K562 (cell line): ENCODE results near the gene QRFP. TPM values are rescaled to one million over a fixed set of nuclear protein-coding genes. Genes with fewer than 3 reads are reported as not detected.
A peak's percentile ranks its signal among the peaks of the same experiment; 100 is the strongest.

Experiments
- ATAC-seq: fragments of 200-7000 bp; cut with Tn5 transposase; 3 replicates; pipeline ENCODE4 v1.9.1; 2020; ENCODE audit warnings: moderate library complexity
- BruUV-seq: library from RNA; stranded (reverse); fragments of 400-500 nt; replicated peaks from 2 replicates; lab custom pipeline; 2021; lab: Mats Ljungman, UMichigan
- CTCF ChIA-PET: fragments of 300-600 bp; formaldehyde crosslinking; extraction: SDS; loops from one replicate; lab custom pipeline; 2021; ENCODE audit warnings: low intra/inter-chr PET ratio; lab: Yijun Ruan, JAX
- POLR2A ChIA-PET: fragments of 300-600, 350-650 bp; sonication (Branson Sonifier 250); formaldehyde crosslinking; extraction: SDS; loops from one replicate; lab custom pipeline; 2021; ENCODE audit warnings: antibody characterized with exemption, inconsistent platforms; lab: Yijun Ruan, JAX
- DNase-seq, 4 experiments: peaks; one replicate each; pipeline versions ENCODE4 v3.0.0 to v3.0.0-alpha.2; 2011 to 2018; ENCODE audit warnings: low spot score in 3 of 4, mixed read lengths in 3 of 4; ENCODE audit errors: extremely low read depth in 1 of 4
- FAIRE-seq: peaks from 2 replicates; lab custom pipeline; 2011; peaks lifted over from hg19 to GRCh38; lab: Jason Lieb, UNC
- H2AFZ ChIP-seq: 2 replicates; pipeline ENCODE4 v1.6.0; 2011; ENCODE audit warnings: low read depth, low read length, control low read depth, inconsistent platforms
- H3K27ac ChIP-seq: fragments of 200-600 bp; 3 replicates; pipeline ENCODE4 v1.8.0; 2011; ENCODE audit warnings: low read depth, mild to moderate bottlenecking, control low read depth, inconsistent platforms, low read length, moderate library complexity, mixed read lengths; ENCODE audit errors: extremely low read depth
- H3K27me3 ChIP-seq, 2 experiments: fragments of 300-600 bp in 1 of 2; 2 replicates in 1 of 2; 3 replicates in 1 of 2; pipeline versions ENCODE4 v1.6.0 to v1.8.0; 2011; ENCODE audit warnings: inconsistent platforms in 2 of 2, low read length in 2 of 2, mild to moderate bottlenecking in 1 of 2, mixed read lengths in 1 of 2, moderate library complexity in 1 of 2; ENCODE audit not compliant: control insufficient read depth in 2 of 2, insufficient read depth in 2 of 2
- H3K36me3 ChIP-seq: fragments of 300-600 bp; 3 replicates; pipeline ENCODE4 v1.8.0; 2011; ENCODE audit warnings: mild to moderate bottlenecking, low read length, inconsistent platforms; ENCODE audit not compliant: control insufficient read depth, insufficient read depth
- H3K4me1 ChIP-seq, 2 experiments: fragments of 200-600 bp in 1 of 2; replicated peaks in 1 of 2; 2 replicates in 1 of 2; 3 replicates in 1 of 2; pipeline versions ENCODE4 v1.5.1 to v1.8.0; 2011; ENCODE audit warnings: inconsistent platforms in 2 of 2, low read length in 2 of 2, mild to moderate bottlenecking in 1 of 2, mixed read lengths in 1 of 2, moderate library complexity in 1 of 2; ENCODE audit not compliant: control insufficient read depth in 2 of 2, insufficient read depth in 2 of 2
- H3K4me2 ChIP-seq: 2 replicates; pipeline ENCODE4 v1.6.1; 2011; ENCODE audit warnings: low read length, control low read depth, inconsistent platforms, mixed read lengths; ENCODE audit not compliant: insufficient read depth
- H3K4me3 ChIP-seq: fragments of 200-600 bp; sonication (generic), shearing (Covaris generic); 2 replicates; pipeline ENCODE4 v1.5.1; 2016; ENCODE audit warnings: control low read depth, inconsistent platforms
- H3K79me2 ChIP-seq: fragments of 200-600 bp; 3 replicates; pipeline ENCODE4 v1.8.0; 2011; ENCODE audit warnings: low read length, inconsistent platforms; ENCODE audit not compliant: control insufficient read depth, insufficient read depth
- H3K9ac ChIP-seq, 2 experiments: 2 replicates each; pipeline versions ENCODE4 v1.6.0 to v1.6.1; 2011; ENCODE audit warnings: low read depth in 2 of 2, low read length in 2 of 2, control low read depth in 1 of 2, inconsistent platforms in 1 of 2, mild to moderate bottlenecking in 1 of 2, mixed read lengths in 1 of 2; ENCODE audit not compliant: insufficient read depth in 1 of 2
- H3K9me1 ChIP-seq: one replicate; pipeline ENCODE4 v1.6.0; 2011; ENCODE audit warnings: inconsistent platforms, mild to moderate bottlenecking, low read length, moderate library complexity; ENCODE audit not compliant: control insufficient read depth, insufficient read depth
- H3K9me3 ChIP-seq: replicated peaks from 2 replicates; pipeline ENCODE4 v1.5.1; 2011; ENCODE audit warnings: low read depth, low read length, inconsistent platforms; ENCODE audit not compliant: control insufficient read depth, insufficient read depth
- H4K20me1 ChIP-seq: replicated peaks from 2 replicates; pipeline ENCODE4 v1.6.1; 2011; ENCODE audit warnings: low read length, inconsistent platforms, mixed read lengths; ENCODE audit not compliant: control insufficient read depth, insufficient read depth
- ATF3 ChIP-seq, 2 experiments: fragments of 450-650 bp in 1 of 2; sonication (generic) in 1 of 2; formaldehyde crosslinking in 1 of 2; IDR thresholded peaks in 1 of 2; conservative IDR thresholded peaks in 1 of 2; 2 replicates each; pipeline versions ENCODE4 v1.6.1 to v1.8.1; 2016 to 2023; ENCODE audit warnings: mild to moderate bottlenecking in 2 of 2, moderate library complexity in 2 of 2, inconsistent platforms in 1 of 2, missing genetic modification reagents in 1 of 2
- E2F1 ChIP-seq: sonication (generic); formaldehyde crosslinking; IDR thresholded peaks from 2 replicates; pipeline ENCODE4 v1.8.1; 2023; ENCODE audit warnings: mild to moderate bottlenecking, missing genetic modification reagents, moderate library complexity
- HMGXB4 ChIP-seq: sonication (generic); formaldehyde crosslinking; IDR thresholded peaks from 2 replicates; pipeline ENCODE4 v1.8.1; 2023; ENCODE audit warnings: mild to moderate bottlenecking, missing genetic modification reagents
- MLX ChIP-seq, 2 experiments: fragments of 450-650 bp in 1 of 2; sonication (generic) in 1 of 2; formaldehyde crosslinking; conservative IDR thresholded peaks; 2 replicates each; pipeline versions ENCODE4 v1.4.0 to v1.8.1; 2020 to 2022; ENCODE audit warnings: mild to moderate bottlenecking in 1 of 2, missing genetic modification reagents in 1 of 2
- SMARCB1 ChIP-seq: IDR thresholded peaks from 2 replicates; pipeline ENCODE4 v1.6.1; 2011; ENCODE audit warnings: improper control_type of control experiment, low read depth; ENCODE audit not compliant: insufficient read length
- ZNF282 ChIP-seq: sonication (generic); formaldehyde crosslinking; IDR thresholded peaks from 2 replicates; pipeline ENCODE4 v1.8.1; 2023; ENCODE audit warnings: missing genetic modification reagents
- WGBS: fragments of 100-300 bp; shearing (Covaris generic); methylation state at CpG from one replicate; pipeline ENCODE4 v1.1.6; 2016; ENCODE audit warnings: low coverage, mixed read lengths; ENCODE audit not compliant: insufficient coverage; ENCODE audit errors: missing lambda C conversion rate; 5-methylcytosine and 5-hydroxymethylcytosine counted together
- in situ Hi-C: fragments of 300-500 bp; cut with MboI; formaldehyde crosslinking; loops from 4 replicates; pipeline ENCODE4 v1.15.0; 2018; ENCODE audit warnings: inconsistent platforms, mixed read lengths
- intact Hi-C: fragments of 100-400 bp; cut with micrococcal nuclease; formaldehyde crosslinking; loops from 2 replicates; pipeline ENCODE4 v1.14.2; 2022
- polyA plus RNA-seq, 8 experiments: library from polyadenylated mRNA; depleted of rRNA in 4 of 8; stranded (reverse) in 5 of 8; unstranded in 3 of 8; fragments of >200 nt; fragmentation: Nextera tagmentation in 2 of 8; fragmentation: Illumina TruSeq in 1 of 8; extraction: Ambion mirVana in 2 of 8; extraction: Trizol in 1 of 8; gene quantifications; 2 replicates each; pipeline versions ENCODE4 v1.2.1 to v1.2.3, GENCODE V29; 2011 to 2014; ENCODE audit warnings: inconsistent platforms in 1 of 8, missing spikeins in 1 of 8
- total RNA-seq, 7 experiments: library from RNA; depleted of rRNA in 6 of 7; stranded (reverse); fragments of >200 nt in 6 of 7; fragmentation: Illumina TruSeq in 2 of 7; extraction: Trizol in 2 of 7; gene quantifications; 2 replicates each; pipeline versions ENCODE4 v1.2.1 to v1.2.3, GENCODE V29; 2011 to 2021; ENCODE audit warnings: low replicate concordance in 1 of 7

Gene QRFP
- total and polyA plus RNA-seq, 9 of the 15 experiments (the other 6 are each of a cell fraction or from before 2014, with no cell fraction given) = not detected

- Histone ChIP-seq H3K4me3 (no peak overlapping the region), H3K27ac (no peak overlapping the region), H4K20me1 (peaks cover 64% of the 10 kb centered on the region), H2AFZ (no peak overlapping the region), H3K9me1 (peaks cover 1% of the 10 kb centered on the region), H3K9me3 (no peaks in the 10 kb centered on the region), H3K4me1 (peaks cover 0 to 42% of the 10 kb centered on the region in 2 experiments; a peak in 3 of 5 replicates), H3K9ac (no peak overlapping the region), H3K79me2 (no peaks in the 10 kb centered on the region), H3K4me2 (no peak overlapping the region), H3K27me3 (peaks cover 55 to 84% of the 10 kb centered on the region in 2 experiments), H3K36me3 (no peaks in the 10 kb centered on the region)
- peak; percentile 89 for ATAC-seq
- TF ChIP-seq MLX (CRISPR knock-in tag; conservative IDR thresholded peaks at IDR 0.05) (peak in 1 of 2 experiments; percentile 74; a peak in 1 of 4 replicates), ATF3 (IDR thresholded peaks at IDR 0.05) (no peak), ATF3 (CRISPR knock-in tag; conservative IDR thresholded peaks at IDR 0.05) (peak; percentile 5; the same call in 1 of the 2 replicates), SMARCB1 (no peak), HMGXB4 (CRISPR knock-in tag) (peak; percentile 96), E2F1 (CRISPR knock-in tag) (peak; percentile 56; the same call in 1 of the 2 replicates), ZNF282 (CRISPR knock-in tag) (no peak)
- peak; percentile 93 for FAIRE-seq
- ChIA-PET CTCF (interaction anchor here (0.5 to 6.7 kb wide), 14 partner anchors 56 to 1138 kb away, joined by 3 to 135 read pairs (median 4); partner anchors contain the start of gene TOR1B), POLR2A (interaction anchor here (1.3 to 2.3 kb wide), 2 partner anchors 12 to 33 kb away, joined by 3 to 19 read pairs; no protein-coding TSS in a partner anchor)
- in situ Hi-C loops = no loop called here
- 7% methylated on average over 36 of the region's 36 CpGs for WGBS
- intact Hi-C loops = loop anchor here (1.0 to 2.0 kb wide), 6 partner anchors 48 to 170 kb away; no protein-coding TSS in a partner anchor
- no TSS peak for BruUV-seq
- DNase-seq = peak; percentile 63 to 100 (median 96)
Measured at GRCh38 chr9:130940693-130941576, 44.3 kb upstream of the QRFP start.
